Measurements from ENCODE around the gene LITAF.
"Not testable (repeated sequence)": the region's sequence is repeated elsewhere in the genome, so short reads cannot be mapped to it uniquely, and the experiment has no call there.

DNA sequence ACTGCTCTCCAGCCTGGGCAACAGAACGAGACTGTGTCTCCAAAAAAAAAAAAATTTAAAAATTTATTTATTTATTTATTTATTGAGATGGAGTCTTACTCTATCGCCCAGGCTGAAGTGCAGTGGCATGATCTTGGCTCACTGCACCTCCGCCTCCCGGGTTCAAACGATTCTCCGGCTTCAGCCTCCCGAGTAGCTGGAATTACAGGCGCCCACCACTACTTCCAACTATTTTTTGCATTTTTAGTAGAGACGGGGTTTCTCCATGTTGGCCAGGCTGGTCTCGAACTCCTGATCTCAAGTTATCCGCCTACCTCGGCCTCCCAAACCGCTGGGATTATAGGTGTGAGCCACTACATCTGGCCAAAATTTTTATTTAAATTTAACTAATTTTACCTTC is 73.4 kb downstream of the LITAF start:
- not testable (repeated sequence) for TF ChIP-seq FOXK2 (IDR thresholded peaks at IDR 0.05); SUZ12 (IDR thresholded peaks at IDR 0.05); FOXM1 (IDR thresholded peaks at IDR 0.05; ENCODE audit: borderline replicate concordance); FOXA1 (IDR thresholded peaks at IDR 0.05)

All from HEK293T (cell line).